ENCODE data around the gene REPS2.

The REPS2 gene

DNA sequence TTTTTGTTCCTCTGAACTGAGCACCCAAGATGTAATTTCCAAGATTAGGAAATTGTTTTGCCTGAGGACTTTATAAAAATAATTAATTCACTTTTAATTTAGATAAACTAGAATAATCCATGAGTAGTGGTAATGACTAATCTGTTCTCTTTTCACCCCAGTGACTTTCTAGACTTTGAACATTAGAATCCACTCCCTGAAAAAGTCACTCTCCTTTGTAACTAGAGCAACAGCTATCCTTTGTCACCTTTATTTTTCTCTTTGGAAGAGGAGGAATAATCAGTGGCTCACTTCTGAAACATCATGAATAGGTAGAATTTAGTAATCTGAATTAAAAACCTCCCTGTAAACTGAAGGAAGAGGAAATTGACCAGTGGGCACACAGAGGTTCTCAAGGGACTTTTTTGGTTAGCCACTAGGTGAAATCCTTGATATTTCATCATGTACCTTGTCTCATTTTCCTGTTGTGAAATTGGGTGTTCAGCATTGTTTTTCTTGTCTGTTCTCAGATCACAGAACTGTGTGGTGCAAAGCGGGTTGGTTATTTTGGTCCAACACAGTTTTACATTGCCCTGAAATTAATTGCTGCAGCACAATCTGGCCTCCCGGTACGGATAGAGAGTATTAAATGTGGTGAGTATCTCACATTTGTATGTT, 59.4 kb downstream of the REPS2 start:
- no peak for DNase-seq (ENCODE audit: low read depth)

DNA sequence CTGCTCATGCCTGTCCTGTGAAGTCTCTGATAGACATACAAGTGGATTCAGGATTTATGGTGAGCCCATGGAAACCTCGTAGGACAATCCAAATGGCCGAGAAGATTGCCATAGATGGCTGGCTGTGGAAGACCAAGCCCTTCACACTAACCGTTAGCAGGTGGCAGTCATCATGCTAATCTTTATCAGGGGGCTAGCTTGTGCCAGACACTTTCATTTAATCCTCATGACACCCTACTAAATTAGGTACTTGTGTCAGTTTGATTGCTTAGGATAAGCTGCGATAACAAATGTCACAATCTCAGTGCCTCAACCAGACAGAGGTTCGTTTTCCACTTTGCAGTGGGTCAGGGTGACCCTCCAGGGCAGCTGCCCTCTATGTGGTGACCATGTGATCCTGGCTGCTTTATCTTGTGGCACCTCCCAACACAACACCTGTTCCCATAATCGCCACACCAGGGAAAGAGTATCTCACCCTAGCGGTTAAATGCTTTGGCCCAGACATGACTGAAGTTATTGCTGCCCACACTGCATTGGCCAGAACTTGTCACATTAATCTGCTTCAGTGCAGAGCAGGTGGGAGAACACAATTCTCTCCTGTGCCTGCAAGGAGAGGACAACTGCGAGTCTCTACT, 60.8 kb downstream of the REPS2 start:
- no peak for DNase-seq (ENCODE audit: low read depth)

DNA sequence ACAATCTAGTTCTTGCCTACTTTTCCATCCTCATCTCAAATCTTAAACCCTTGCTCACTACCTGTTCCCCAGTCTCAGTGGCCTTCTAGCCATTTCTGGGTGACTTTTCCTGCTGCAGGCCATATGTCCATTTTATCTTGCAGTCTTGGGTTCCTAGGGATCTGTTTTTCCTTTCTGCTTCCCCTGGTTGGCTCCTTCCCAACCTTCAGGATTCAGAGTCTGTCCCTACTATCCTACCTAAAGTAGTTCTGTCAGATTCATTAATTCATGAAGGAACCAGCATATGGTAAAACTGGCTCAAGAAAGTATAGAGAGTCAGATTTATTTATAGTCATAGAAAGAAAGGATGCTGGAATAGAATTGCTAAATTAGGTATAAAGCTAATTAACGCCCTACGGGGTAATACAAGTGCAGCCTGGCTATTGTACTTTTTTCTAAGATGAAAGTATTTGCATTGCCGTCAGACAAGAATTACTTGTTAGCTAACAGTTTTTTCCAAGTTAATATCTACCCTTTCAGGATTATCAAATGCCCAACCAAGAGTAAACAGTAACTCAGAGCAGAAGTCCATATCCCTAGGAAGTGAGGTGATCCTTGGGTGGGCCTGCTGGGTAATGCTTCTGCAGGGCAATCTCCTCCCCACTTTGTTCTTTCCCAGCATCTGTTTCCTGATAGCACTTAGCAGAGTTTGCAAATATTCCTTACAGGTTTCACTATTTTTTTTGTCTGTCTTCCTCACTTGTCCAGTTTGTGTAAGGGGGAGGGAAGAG, 63.6 kb downstream of the REPS2 start:
- DNase-seq (ENCODE audit: low read depth): no peak

DNA sequence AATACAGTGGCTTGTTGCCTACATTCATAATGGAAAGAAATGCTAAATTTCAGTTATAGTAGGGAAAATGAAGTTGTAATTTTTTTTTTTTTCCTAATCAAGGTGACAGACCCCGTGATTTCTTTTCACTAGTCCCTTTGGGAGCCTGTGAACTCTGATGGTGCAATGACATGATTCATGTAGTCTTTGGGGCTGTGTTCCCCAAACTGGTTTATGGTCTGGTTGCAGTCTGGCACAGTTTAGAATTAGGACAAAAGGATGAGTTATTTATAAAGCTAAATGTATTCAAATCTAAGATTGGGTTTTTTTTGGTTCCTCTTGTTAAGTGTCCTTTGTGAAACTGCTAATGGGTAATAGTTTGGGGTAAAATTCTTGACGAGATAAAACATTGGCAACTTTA, 66.0 kb downstream of the REPS2 start:
- DNase-seq (ENCODE audit: low read depth): no peak

DNA sequence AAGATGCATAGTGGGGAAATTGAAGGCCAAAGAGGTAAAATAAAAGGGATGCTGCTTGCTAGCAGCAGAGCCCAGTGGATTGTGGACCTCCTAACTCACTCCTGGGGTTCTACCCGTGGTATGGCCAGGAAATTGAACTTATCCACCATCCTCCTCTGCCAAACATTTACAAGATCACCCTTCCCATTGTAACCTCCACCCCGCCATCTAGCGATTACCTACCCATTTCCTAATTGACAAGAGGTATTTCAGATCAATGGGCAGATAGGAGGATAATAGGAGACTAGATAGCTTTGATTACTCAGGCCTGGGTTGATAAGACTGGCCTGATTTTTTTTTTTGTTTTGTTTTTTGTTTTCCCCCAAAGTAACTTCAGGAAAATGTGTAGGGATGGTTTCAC, 67.8 kb downstream of the REPS2 start:
- DNase-seq (ENCODE audit: low read depth): no peak

DNA sequence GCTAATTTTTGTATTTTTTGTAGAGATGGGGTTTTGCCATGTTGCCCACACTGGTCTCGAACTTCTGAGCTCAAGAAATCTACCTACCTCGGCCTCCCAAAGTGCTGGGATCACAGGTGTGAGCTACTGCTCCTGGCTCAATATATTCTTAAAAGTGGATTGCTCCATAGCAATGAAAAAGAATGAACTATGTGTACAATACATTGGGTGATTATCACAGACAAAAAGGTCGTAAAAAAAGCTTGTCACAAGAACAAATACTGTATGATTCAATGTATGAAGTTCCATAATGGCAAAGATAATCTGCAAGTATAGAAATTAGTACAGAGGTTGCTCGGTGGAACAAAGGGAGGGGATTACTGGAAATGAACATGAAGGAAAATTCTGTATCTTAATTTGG, 70.7 kb downstream of the REPS2 start:
- no peak for DNase-seq (ENCODE audit: low read depth)

DNA sequence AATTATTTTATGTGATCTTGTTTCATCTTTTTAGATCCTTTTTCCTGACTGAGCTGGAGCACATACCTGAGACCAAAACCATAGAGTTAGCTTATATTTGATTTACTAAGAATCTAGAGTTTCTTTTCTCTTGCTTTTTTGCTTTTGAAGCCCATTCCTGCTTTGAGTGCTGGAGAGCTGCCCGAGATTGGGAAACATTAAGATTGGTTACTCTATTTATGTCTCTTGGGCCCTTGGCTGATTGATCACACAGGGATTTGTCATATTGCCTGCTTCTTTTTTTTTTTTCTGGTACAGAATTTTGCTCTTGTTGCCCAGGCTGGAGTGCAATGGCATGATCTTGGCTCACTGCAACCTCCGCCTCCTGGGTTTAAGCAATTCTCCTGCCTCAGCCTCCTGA, 73.9 kb downstream of the REPS2 start:
- no peak for DNase-seq (ENCODE audit: low read depth)

DNA sequence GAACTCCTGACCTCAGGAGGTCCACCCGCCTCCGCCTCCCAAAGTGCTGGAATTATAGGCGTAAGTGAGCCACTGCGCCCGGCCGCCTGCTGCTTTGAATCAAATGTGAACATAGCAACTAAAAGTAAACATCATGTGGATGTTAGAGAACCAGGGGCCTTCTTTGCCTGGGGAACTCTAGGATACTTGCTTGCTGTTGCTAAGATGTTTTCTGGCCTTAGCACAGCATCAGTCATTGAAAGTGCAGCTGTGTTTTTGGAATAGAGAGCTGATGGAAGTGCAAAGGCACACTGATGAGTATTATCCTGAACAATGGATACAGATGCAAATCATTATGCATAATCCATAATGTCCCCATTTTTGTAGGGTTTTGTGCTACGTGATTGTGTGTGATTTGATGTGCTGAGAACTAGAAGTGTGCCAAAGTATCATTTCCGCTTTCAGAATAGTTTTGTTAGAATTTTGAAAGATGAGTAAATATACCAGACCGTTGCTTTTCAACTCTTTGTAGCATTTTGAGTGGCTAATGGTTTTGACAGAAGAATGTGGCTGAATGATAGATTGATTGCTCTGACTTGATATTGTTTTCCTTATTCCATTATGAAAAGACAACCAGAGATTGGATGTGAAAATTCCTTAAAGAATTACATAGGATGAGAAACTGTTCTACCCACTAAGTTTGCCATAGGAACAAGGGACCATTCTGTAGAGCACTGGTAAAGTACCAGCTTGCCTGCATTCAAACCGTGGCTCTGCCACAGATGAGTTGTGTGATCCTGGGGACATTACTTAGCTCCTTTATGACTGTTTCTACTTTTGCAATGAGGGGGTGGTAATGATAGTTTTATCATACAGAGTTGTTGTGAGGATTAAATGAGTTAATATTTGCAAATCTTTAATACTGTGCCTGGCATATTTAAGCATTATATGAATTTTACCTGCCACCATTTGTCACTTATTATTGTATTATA, 74.7 kb downstream of the REPS2 start:
- DNase-seq (ENCODE audit: low read depth): no peak

DNA sequence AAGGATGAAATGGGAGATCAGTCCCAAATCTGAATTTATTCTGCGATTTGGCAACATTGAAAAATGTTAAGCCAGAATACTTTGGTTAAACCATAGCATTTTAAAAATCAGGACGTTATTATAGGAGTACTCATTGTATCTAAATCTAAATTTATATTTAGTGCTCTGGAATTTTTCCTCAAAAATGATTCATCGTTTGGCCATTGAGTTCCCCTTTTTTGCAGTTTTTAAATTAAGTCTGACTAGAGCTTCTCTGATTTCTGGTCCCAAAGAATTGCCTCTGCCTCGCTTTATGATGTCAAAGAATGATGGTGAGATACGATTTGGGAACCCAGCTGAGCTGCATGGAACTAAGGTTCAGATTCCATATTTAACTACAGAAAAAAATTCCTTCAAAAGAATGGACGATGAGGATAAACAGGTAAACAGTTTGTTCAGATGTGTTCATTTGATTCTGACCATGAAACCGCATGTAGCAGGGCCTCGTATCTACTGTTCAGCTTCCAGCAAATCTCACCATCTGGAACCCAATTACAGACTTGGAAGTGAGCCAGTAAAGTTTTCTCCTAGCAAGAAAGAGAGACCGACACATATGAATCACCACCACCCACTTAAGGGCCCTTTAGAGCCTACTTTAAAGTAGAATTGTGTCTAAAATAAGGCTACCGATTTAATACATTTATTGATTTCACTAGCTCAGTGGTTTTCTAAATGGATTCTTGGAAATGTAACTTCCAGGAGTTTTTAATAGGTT, 75.6 kb downstream of the REPS2 start:
- no peak for DNase-seq (ENCODE audit: low read depth)

DNA sequence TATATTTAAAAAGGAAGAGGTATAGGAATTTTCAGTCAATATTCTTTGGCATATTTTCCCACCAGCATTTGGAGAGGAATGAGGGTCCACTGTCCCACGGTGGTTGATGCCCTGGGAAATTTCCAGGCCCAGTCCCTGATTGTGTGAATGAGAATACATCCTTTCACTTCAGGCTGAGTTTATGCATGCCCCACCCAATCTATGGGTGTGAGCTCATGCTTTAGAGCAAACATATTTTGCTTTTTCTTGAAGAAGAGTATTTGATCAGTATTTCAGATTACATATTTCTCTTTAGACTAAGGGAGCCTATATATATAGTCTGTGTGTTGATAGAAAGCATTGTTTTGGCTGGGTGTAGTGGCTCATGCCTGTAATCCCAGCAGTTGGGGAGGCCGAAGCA, 77.2 kb downstream of the REPS2 start:
- DNase-seq (ENCODE audit: low read depth): no peak

DNA sequence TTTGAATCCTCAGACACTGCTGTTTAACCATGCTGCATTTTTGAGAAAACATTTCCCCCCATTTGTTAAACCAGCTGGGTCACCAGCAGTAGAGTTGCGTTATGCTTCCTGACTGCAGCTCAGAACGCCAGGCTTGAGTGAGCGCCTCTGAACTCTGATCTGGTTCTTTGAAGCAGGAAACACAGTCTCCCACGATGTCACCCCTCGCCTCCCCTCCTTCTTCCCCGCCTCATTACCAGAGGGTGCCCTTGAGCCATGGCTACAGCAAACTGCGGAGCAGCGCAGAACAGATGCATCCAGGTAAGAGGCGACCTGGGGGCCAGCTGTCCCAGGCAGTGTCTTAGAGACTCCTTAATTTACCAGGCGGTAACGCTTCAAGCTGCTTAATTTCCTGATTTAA, 78.4 kb downstream of the REPS2 start:
- no peak for DNase-seq (ENCODE audit: low read depth)

DNA sequence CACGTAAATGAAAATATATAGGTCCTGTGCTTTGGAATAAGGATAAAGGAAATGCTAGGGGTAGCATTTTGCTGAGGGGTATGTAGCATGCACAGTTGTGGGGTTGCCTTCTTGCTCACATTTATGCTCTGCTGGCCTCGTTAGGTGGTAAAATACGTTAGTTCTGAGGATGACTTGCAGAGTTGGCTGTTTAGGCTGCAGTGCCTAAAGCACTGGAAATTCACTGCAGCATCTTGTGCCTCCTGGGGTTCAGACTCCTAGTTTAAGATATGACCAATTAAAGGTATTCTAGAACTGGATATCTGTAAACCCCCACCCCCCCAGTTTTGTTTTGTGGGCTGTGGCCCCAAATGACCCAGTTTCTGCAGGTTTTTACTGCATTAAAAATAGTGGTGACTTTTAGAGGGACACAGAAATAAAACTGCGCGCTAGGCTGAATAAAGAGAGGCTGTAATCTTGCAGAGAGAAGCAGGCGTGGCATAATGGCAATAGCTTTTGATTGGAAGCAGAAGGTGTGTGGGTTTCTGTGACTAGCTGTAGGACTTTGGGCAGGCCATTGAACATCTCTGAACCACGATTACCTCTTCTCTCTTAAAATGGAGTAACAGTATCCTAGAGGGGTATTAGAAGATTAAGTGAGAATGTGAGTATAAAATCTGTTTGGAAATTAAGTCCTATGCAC, 79.3 kb downstream of the REPS2 start:
- DNase-seq (ENCODE audit: low read depth): no peak

DNA sequence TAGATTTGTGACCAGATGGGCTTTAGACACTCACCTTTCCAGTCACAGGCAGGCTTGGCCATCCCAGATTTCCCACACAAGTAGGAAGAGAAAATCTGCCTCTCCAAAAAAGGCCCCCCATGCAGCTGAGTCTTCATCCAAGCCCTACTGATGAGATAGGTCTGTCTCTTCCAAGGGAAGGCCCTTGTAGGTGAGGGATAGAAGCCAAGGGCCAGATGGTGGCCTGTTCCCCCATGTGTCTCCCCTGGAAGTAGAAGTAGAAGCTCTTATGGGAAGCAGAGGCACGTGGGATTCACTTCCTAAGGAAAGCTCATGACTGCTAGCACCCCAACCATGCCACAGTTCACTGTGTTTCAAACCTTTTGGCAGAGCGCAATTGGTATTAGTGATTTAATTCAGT, 81.5 kb downstream of the REPS2 start:
- DNase-seq (ENCODE audit: low read depth): no peak

DNA sequence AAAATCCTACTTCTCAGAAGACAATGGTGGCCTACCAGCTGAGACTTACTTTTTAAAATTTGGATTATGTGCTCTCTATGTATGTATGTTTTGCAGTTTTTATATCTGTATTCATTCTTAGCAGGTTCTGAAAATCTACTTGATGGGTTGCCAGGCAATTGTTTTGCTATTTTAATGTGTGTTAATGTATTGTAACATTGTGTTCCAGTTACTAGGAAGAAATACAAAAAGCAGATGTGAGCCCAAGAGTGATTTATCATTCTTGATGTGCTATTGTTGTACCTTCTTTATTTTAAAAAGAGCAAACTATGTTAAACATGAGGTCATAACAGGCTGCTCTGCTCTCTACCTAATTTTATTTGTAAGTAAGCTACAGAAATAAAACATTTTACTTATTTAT, 81.9 kb downstream of the REPS2 start:
- no peak for DNase-seq (ENCODE audit: low read depth)

DNA sequence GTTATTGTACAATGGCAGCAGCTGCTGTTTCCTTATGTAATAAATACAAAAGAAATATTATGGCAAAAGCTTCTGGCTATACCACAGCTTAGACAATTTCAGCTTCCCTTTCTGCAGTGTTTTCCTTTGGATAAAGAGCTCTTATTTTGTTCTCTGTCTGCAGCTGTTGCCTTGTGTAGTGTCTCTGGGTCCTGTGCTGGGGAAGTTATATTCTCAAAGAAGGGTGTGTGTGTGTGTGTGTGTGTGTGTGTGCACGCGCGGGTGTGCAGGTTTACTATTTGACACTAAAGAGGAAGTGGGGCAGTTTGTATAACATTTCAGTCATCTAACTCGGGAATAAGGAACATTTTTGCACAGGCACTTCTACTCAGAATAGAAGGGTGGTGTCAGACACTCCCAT, 83.6 kb downstream of the REPS2 start:
- DNase-seq (ENCODE audit: low read depth): no peak

DNA sequence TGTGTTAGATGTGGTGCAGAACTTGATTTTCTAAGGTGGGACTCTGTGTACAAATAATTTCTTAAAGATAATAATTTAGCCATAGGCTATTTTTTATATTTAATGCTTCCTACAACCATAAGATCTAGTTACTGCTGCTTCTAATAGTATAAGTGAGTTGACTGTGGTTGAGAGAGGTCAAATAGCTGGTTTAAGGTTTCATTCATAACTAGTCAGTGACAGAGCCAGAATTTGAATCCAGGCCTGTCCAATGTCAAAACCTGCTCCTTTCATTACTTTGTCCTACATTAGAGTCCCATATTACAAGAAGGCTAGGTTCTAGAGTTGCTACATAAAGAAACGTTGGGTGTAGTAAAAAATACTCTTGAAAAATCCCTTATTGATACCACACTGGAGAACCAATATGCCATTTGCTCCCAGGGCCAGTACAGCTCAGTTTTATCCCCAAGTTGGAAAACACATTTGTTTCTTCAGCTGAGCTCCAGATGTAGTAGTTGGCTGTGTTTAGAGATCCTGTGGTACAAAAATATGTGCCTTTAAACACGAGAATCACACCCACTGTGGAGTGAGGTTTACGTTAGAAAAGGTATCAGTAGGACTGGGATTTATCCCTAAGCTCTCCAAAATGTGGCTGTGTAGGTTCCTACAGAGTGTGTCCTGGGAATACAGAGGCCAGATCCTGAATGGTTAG, 84.3 kb downstream of the REPS2 start:
- DNase-seq (ENCODE audit: low read depth): no peak

DNA sequence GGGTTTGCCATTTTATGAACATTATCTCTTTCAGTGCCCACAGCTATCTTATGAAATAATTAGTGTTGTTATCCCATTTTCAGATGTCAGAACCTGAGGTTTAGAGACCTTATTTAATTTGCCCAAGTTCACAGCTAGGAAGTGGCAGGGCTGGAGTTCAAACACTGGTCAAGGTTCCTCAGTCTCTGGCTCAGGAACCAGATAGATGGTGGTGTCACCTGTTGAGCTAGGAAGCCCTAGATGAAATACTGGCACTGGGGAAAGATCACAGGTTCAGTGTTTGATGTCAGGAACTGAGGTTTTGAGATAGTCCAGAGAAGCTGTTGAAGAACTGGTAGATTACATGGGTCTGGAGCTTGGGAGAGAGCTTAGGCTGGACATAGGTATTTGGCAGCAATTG, 85.4 kb downstream of the REPS2 start:
- DNase-seq (ENCODE audit: low read depth): no peak

DNA sequence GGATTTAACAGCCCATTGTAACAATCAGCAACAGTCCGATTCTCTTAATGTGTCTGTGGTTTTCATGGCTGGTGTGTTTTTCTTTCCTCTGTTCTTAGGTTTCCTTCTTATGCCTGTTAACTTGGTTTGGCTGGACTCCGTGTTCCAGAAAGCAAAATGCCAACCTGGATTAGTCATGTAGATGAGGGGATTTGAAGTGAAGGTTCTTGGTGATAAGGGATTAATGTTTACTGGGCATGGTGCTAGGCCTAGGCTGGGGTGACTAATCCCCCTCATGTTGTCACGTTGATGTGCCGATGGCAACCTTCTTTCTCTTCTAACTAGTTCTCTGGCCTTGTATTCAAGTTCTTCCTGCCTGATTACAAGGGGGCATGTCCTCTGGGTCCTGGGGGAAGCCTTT, 85.9 kb downstream of the REPS2 start:
- DNase-seq (ENCODE audit: low read depth): no peak

DNA sequence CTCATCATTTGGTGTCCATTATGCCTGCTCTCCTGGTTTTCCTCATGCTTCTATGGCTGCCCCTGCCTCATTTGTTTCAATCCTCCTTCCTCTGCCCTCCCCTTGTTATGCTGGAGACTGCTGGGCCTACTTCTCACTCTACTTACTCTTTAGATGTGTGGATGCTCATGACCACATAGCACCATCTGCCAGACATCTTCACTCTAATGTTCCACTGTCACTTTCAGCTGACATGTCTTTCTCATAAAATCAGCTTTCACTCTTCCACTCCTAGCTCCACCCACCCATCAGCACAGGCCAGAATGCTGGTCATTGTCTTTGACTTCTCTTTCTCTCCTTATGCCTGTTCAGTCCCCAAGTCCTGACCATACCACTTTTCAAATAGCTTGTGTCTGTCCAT, 86.8 kb downstream of the REPS2 start:
- no peak for DNase-seq (ENCODE audit: low read depth)

DNA sequence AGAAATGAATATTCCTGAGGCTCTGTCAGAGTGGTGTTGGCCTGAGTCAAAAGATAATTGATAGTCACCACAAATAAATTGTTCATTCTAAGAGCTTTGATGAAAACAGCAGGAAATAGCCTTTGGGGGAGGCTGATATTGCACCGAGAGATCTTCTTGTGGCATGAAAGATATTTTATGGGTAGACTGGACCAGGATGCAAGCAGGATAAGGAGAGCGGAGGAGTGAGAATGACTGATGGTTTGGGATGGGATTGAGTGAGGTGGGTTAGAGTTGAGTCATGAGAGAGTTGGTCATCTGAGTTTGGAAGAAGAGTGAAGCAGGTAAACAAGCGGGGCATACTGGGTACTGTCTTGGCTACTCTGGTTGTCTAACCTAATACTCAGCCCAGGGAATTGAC, 88.7 kb downstream of the REPS2 start:
- no peak for DNase-seq (ENCODE audit: low read depth)
